NCI-H2227 (cell line): ENCODE data around the gene AGAP1.

Source experiments
- DNase-seq: peaks from one replicate; lab custom pipeline; 2025; ENCODE audit not compliant: unreplicated experiment; lab: John Stamatoyannopoulos, UW

AGAP1 gene

DNA sequence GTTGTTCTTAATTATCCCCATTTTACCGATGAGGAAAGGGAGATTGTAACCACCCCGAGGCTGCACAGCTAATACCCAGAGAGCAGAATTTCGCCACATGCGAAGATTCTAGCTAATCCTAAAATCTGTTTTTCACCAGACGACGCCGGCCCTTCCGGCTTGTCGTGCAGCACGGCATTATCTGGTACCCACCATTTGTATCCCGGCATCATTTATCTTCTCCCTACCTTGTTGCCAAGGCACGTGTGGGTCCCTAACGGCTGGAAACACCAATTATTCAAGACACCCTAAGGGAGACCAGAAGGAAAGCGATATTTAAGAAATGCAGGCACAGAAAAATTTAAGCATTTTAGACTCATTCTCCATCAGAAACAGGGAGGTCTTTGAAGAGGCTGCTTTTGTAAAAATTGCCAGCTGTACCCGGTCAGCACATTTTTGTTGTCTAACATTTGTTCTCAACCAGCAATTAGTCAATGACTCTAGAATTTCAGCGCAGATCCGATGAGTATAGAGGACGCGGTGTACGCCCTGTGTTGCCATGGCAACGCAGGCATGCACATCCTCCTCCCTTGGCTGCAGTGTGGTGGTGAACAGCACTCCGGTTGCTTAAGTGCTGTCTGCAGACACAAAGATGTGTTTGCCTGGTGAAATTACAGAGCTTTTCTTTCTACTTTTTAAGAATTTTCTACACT lies 111.6 kb downstream of the AGAP1 start:
- peak; percentile 94 for DNase-seq

DNA sequence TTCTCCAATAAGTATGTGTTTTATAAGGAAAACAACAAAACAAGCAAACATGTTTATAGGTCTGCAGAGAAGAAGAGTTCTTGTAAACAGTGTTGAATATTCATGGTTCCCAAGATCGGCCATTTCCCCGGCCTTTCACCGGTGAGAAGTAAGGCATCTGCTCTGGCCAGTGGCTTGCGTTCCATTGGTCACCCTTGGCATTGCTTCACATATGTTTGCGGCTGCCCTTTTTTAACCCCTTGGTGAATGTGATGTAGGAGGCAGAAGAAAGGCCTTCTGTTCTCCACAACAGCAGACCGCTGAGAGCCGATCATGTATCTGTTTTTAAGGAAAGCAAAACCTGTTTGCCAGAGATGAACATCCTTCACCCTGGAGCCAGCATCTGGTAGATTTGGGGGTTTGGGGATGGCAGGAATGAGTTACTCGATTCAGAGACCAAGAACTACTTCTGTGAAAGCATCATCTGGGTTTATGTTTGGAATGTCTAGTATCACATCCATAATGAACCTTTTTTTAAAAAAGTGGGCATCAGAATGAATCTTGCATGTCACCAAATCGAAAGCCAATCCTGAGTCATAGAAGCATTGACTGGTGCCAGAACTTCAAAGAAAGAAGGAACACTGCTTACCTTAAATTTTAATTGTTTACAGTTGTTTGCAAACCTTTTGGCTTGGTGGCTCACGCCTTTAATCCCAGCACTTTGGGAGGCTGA lies 112.3 kb downstream of the AGAP1 start:
- peak; percentile 77 for DNase-seq

DNA sequence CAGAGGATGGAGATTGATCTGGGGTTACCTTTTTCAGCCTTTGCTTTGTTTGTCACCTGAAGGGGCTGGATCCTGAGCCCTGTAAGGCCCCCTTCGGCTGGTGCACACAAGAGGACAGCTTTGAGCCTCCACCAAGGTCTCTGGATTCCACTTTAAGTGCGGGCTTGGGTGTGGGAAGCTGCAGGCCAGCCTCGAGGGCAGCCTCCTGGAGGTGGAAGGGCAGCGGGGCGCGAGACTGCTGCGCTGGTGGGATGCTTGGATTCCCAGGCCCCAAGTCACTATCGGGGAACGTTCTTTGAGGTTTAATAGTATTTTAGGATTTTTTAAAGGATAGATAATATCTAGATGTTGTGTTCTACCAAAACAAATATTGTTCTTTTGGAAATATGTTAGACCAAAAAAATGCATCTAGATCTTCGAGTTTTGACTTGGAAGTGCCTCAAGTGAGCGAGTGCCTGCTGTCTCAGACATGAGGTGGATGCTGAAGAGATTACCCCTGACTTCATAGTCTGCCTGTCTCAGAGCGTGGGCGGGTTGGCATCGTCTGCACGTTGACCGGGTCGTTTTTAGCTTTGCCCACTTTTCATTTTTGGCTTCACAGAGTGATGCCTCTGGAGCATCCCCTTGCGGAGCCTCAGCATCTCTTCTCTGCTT lies 113.8 kb downstream of the AGAP1 start:
- DNase-seq, result no peak

DNA sequence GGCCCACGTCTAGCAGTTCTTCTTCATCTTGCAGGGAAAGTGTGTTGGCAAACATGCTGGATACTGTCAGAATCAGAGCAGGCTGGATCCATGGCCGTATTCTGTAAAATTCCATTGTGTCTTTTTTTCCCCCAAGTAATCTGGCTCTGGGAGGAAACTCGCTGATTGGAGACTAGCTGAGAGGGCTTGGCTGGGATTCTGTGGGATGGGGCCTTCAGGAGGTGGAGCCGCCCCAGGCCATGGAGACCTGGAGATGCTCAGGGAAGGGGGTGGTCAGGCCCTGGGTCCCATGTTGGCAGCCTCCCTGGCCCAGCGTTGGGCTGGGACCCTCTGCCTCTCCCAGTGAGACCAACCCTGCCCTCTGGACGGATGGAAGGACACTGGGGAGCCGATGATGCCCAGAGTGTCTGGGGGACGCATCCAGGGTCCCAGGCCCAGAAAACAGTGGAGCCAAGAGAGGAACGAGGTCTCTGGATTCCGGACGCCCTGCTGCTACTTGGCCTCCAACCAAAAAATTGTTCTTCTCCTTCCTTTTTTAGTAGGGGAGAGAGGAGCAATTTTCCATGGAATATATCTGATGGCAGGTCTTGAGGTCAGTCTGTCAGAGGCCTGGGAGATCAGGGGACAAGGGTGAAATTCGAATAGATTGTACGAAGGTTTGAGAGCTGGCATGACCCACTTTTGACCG lies 114.5 kb downstream of the AGAP1 start:
- no peak for DNase-seq

DNA sequence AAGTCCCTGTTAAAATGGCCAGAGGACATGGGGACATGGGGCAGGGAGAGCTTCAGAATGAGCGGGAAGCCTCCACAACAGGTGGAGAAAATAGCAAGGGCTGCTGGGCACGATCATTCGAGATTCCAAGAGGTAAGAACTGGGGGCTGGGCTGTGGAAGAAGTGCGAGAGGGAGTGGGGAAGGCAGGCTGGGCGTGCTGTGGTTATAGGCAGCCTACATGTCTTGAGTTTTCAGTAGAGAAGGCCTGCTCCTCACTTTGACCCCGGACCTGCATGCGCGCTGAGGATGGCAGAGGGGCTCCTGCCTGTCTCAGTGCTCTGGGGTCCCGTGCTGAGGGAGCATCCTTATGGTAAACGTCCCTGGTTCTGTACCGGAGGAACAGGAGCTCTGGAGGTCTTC lies 115.5 kb downstream of the AGAP1 start:
- no peak for DNase-seq

DNA sequence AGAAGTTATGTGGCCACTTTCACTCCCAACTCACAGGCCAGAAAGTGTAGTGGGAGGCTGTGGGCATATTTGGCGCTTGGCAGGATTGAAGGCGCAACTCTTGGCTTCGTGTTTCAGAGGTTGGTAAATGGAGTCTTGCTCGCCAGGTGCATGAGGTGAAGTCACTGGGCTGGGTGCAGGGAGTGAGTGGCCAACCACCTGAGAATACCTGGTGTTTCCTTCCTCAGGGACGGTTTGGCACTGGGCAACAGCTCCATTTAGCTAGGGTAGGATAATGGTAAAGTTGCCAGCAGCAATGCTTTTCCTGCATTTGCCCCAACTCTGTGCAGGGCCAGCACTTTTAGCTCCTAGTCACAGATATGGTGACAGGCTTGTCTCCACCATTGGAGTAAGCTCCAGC lies 115.9 kb downstream of the AGAP1 start:
- DNase-seq, result no peak

DNA sequence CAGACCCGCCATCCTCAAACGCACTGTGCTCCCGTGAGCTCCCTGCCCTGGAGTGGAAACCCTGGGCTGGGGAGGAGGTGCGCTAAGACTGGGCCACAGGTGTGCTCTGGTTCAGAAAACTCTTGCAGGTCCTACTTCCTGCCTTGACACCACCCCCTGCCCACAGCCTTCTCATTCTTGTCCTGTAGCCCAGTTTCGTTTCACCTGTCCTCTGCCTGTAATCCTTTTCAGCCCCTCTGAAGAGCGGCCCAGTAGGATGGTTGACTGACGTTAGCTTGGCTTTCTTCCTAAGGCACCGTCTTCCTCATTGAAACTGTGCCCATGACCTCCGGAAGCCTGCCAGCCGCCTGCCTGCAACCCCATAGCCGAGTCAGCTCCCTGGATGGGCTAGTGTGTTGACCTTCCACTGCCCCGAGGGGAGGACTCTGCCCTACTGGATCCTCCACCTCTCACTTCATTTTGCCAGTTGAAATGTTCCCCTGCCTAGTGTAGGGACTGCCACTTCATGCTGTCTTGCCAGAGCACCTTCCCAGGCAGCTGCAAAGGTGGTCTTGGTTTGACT lies 116.9 kb downstream of the AGAP1 start:
- no peak for DNase-seq

DNA sequence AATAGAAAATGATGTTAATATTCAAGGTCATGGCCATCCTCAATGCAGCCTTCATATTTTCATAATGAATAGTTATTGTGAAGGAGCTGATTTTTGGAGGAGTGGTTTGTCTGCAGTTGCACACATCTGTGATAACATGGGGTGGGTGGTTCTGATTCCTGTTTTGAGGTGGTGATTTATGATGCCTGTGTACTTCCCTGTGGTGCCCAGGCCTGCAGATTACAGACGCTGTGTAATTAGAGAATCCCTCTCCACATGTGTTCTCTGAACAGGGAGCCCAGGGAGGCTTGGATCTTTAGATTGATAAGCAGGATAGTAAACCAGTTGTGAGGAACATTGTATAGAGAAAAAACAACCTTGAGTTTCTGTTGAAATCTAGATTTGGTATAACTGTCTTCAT lies 117.5 kb downstream of the AGAP1 start:
- DNase-seq, result peak; percentile 79

DNA sequence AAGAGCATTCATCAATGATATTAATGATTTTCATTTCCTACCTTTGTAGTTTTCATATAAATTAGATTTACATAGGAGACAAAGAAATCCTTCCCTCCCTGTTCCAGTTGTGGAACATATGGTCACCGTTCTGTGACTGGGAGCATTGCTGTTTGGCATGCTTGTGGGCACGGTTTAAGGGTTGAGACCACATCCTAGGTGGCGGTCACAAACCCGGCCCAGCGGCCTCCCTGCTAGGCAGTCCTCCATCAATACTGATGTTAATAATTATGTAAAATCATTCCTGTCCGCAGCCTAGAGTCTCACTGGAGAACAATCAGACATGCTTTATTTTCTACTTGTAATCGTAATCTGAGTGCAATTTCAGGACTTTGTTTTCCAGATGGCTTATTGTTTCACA lies 117.9 kb downstream of the AGAP1 start:
- DNase-seq, result peak; percentile 63

DNA sequence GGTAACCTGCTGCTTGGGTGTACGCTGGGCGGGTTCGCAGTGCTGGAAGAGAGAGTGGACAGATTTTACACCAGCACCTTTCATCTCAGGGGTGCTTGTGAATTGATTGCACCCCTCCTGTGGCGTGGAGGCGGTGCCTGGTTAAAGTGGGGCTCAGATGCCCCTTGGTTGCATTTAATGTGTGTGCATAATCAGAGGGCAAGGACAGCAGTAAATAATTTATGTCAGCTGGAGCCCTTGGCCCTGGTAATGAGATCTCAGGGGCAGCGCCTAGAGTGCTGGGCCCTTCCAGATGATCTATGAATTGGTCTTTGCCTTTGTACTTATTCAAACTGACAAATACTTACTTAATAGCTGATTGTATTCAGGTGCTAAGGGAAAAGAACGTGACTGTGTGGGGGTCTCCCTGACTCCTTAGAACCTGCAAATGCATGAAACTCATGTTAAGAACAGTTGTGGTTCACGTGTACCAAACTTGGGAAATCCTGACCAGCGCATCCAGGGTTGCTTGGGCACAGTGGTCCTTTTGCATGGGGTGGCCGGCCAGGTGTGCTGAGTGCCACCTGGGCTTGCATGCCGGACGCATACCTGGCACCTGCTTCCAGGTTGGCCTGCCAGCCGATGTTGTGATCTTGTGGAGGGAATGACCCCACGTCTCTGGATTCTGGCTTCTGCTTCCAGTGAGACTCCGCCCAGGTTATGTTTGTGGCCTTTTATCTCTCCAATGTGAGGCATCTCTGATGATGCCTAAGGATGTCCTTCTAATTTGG lies 118.5 kb downstream of the AGAP1 start:
- peak; percentile 63 for DNase-seq

DNA sequence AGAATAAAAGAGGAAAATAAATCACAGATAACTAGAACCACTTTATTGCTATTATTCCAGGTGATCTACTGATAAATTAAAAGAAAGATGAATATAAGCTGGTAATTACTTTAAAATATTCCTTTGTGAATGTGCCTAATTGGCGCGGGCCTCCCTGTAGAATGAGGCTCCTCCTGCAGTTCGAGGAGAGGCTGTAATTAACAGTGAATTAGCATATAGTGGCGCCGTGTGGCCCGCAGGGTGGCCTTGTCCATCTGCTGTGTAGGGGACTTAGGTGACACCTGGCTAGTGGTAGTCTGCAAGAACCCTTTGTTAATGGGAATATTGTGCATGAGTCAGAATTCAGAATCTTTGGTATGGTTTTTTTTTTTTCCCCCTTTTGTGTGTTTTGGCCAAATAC lies 119.8 kb downstream of the AGAP1 start:
- no peak for DNase-seq

DNA sequence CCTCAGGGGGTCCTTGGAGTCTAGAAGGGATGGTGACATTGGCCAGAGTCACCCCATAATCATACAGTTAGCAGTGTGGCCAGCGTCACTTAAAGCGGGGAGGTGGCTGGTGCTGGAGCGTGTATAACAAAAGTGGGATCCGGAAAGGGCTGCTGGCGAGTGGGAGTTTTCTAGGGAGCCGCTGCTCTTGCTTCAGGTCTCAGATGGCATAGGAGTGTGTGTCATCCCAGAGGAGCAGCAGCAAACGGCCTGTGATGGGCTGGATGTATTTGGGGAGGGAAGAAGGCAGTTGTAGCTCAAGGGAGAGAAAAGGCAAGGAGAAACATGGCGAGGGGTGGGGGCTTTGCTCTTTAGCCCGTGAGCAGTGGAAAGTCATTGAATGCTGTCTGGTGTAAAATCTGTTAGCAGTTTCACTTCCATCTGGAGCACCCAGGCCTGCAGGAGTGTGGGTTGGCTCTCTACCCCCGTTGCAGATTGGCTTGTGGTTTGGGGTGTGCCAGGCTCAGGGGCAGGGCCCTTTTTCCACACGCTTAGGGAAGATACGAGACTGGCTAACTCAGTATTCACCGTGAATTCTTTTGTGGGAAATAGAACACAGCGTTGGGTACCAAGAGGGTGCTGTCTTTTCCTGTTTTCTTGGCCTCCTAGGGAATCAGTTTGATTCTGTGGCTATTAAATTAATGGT lies 120.5 kb downstream of the AGAP1 start:
- DNase-seq, result peak; percentile 34

DNA sequence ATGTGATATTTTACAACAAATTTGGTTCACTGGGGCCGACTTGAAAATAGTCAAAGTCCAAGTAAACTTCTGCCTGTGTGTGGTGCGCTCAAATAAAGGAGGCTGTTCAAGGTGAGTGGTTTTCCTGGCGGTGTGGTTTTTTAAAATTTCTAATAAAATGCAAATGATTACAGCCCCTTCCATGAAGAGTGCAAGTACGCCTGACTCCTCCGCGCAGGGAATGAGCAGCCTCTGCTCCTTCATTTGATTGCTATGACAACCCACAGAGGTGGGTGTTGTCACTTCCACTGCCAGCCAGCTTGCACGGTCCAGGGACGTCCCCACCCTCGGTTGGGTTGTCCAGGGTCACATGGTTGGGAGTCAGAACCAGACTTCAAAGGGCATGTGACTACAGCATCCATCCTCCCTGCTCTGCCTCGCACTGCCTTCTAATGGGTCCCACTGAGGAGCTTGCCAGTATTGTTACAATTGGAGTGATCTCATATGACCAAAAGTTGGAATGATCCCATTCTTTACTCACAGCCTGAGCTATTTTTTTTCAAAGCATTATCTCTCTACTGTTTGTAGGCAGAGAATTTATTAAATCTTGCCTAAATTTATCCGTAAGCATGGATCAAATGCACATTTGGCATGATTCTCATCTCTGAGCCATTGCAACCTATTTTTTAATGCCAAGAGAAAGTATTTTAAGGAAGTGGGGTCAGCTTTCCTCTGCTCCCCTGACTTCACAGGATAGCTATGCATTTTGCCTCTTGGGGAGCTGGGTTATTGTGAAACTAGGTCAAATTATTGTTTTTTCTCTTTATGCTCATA lies 121.3 kb downstream of the AGAP1 start:
- DNase-seq, result peak; percentile 76

DNA sequence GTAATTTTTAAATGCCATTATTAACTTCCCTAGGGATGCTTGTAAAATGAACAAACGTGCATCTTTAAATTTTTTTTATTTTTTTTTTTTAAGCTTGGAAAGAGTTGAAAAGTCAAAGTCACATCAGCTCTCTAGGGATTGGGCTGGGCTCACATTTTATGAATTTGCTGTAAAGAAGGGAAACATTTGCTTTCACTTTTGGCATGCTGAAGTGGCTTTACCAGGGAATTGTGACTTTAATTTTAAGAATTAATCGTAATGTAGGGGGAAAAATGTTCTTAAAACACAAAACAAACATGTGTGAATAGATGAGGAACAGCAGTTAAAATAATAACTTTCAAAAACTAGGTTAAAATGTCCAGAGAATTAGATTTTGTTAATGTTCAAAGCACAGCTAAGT lies 123.0 kb downstream of the AGAP1 start:
- DNase-seq, result no peak

DNA sequence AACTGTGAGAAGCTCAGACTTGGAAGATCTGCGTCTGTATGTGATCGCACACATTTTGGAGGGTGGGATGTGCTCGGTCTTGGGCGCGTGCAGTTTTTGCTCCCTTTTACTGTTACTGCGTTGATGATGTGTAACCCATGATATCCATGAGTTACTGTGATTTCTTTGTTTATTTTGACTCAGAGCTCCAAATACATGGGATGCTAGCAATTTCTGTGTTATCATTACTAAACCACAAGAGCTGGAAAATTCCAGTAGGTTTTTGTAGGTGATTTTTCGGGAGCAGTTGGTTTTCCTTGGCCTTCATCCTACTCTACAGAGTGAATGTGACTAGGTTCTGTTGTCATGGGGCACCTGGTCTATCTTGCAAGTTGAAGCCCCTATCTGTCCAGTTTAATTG lies 124.2 kb downstream of the AGAP1 start:
- DNase-seq, result no peak

DNA sequence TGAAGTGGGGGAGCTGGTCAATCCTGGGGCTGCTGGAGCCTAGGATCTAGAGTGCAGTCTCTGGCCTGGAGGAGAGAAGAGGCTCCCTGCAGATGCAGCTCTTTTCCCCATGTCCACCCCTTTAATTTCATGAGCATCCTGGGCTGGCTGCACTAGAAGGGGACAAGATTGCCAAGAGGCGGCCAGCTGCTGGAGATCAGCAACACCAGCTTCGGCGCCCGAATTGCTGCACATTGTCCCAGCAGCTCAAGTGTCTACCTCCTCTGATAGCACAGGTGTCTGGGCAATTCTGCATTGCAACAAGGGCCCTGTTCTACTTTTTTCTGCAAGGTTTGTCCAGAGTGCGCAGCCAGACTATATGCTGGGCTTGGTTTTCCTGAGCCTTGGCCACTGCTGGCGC lies 125.7 kb downstream of the AGAP1 start:
- DNase-seq, result no peak

DNA sequence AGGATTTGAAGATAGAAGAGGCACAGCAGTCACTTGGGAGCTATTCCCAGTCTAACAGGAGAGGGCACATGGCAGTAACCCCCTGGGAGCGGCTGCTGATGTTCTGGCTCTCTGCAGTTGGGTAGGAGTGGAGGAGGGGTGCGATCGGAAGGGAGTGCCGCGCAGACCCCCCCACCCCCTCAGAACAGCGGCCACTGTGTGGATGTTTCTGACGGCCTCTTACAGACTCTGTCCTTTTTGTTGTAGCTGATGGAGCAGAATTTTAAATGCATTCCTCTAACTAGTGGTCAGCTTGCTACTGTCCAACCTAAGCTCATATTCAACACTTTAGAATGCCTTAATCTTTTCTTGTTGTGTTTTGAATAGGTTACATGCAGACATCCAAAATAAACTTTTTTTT lies 127.9 kb downstream of the AGAP1 start:
- DNase-seq, result no peak

DNA sequence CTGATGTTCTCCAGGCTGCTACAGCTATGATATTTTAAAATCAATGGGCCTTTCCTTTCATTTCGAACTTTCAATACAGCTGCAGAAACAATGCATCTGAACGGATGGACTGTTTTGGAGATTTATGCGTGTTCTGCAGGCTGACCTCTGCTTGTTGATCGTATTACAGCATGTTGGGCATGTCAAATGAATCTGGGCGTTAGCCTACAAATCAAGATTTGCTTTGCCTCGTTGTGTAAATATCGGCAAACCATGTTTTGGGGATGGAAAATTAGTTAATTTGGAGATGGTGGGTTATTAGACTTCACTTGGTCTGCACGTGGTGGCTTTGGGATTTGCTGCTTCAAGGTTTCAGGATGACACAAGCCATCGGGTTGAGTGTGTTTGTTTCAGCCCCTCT lies 129.3 kb downstream of the AGAP1 start:
- DNase-seq, result no peak

DNA sequence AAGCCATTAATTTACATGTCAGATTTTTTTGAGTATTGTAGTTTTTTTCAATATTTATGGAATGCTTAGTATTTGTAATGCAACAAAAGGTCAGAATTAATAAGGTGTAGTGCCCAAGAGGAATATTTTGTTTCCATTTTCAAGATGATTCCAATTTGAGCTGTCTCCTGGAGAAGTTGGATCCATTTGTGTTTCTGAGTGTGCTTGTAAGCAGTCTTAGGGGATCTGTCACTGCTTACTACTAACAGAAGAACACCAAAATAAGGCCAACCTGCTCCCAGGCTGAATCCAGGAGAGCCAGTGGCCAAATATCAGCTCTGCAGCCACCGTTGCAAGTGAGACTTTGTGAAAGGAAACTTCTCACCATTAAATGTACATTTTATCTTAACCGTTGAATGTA lies 129.9 kb downstream of the AGAP1 start:
- DNase-seq, result no peak
